SU-DHL-6 (cell line): ENCODE results near the gene BHLHE23.

Experiments
- EZH2phosphoT487 ChIP-seq: fragments of 200-600 bp; sonication (generic), shearing (Covaris generic); conservative IDR thresholded peaks from 2 replicates; pipeline ENCODE4 v1.6.1; 2018; ENCODE audit warnings: mild to moderate bottlenecking, antibody characterized with exemption, low read length, moderate library complexity, mixed read lengths
- TF ChIP-seq, protein P1 (sequence below): fragments of 200-600 bp; sonication (generic); IDR thresholded peaks from one replicate; pipeline ENCODE4 v1.5.1; 2017; ENCODE audit warnings: antibody characterized with exemption, mild to moderate bottlenecking, low read length, moderate library complexity; ENCODE audit not compliant: insufficient read depth, poor library complexity, severe bottlenecking

DNA sequence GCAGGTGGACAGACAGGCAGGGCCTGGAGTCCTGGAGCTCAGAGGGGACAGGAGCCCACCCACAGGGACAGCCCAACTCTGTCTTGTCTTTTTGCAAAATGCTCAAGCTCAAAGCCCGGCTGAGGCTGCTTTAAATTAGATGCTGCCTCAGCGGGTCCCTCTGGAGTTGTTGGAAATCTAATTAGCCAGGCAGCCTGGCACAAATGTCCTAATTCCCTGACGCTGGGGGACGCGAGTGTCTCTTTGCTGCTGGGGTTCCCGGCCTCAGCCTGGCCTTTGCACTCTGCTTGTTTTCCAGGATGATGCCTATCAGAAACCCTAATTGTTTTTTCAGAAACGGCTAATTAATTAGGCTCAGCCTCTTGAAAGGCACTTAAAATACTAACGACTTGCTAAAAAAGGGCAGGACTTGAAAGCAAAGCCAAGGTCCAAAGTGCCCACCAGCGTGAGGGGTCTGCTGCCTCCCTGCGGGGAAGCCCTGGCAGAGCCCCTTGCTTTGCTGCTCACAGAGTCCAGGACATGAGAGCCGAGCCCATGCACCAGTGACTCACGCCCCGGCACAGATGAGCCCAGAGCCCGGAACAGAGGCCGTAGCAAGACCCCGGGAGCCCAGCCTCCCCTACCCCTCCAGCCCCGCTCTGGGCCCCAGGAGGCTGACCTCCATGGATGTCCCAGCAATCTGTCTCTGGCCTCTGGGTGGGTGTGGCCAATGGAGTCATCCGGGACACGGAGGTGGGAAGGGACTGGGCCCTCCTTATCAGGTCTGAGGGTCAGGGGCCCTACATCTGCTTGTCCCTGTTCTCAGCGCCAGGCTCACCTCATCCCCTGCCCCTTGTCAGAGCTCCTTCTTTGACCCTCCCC is 46.0 kb upstream of the BHLHE23 start:
- TF ChIP-seq, protein P1, sequence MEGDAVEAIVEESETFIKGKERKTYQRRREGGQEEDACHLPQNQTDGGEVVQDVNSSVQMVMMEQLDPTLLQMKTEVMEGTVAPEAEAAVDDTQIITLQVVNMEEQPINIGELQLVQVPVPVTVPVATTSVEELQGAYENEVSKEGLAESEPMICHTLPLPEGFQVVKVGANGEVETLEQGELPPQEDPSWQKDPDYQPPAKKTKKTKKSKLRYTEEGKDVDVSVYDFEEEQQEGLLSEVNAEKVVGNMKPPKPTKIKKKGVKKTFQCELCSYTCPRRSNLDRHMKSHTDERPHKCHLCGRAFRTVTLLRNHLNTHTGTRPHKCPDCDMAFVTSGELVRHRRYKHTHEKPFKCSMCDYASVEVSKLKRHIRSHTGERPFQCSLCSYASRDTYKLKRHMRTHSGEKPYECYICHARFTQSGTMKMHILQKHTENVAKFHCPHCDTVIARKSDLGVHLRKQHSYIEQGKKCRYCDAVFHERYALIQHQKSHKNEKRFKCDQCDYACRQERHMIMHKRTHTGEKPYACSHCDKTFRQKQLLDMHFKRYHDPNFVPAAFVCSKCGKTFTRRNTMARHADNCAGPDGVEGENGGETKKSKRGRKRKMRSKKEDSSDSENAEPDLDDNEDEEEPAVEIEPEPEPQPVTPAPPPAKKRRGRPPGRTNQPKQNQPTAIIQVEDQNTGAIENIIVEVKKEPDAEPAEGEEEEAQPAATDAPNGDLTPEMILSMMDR = no peak
- no peak for TF ChIP-seq EZH2phosphoT487
